Activated CD4-positive, CD25-positive, alpha-beta regulatory T cell (primary cell): Measurements from ENCODE around the gene KIAA0753.

ENCODE experiments used
- DNase-seq, 4 experiments: peaks; one replicate each; lab custom pipeline; 2025; lab: John Stamatoyannopoulos, UW

The KIAA0753 gene

GRCh38 chr17:6640536-6641246, at the start of gene KIAA0753, which contains the start of gene TXNDC17:
Gene KIAA0753 (minus strand): TSS chr17:6640711. CDS start chr17:6635103, 5,608 bp downstream.
Gene TXNDC17 (plus strand): TSS chr17:6641060. CDS start chr17:6641083, 23 bp downstream.
- DNase-seq = peak; percentile 72 to 84 (median 82)

- no peak for DNase-seq
Measured at GRCh38 chr17:6688944-6689343, 48.4 kb upstream of the KIAA0753 start.

GRCh38 chr17:6686026-6686425, 45.5 kb upstream of the KIAA0753 start:
- no peak for DNase-seq

- no peak for DNase-seq
Measured at GRCh38 chr17:6684881-6685767, 44.6 kb upstream of the KIAA0753 start.

GRCh38 chr17:6684460-6684783, 43.9 kb upstream of the KIAA0753 start:
- no peak for DNase-seq

GRCh38 chr17:6683730-6684459, 43.4 kb upstream of the KIAA0753 start:
- no peak for DNase-seq

GRCh38 chr17:6683081-6683684, 42.7 kb upstream of the KIAA0753 start:
- DNase-seq = no peak

- DNase-seq = no peak
Measured at GRCh38 chr17:6682339-6682738, 41.8 kb upstream of the KIAA0753 start.

GRCh38 chr17:6681671-6682070, 41.2 kb upstream of the KIAA0753 start:
- no peak for DNase-seq

GRCh38 chr17:6681176-6681575, 40.7 kb upstream of the KIAA0753 start:
- DNase-seq = no peak

GRCh38 chr17:6679241-6679640, 38.7 kb upstream of the KIAA0753 start:
- DNase-seq = no peak

- DNase-seq = no peak
Measured at GRCh38 chr17:6677946-6678345, 37.4 kb upstream of the KIAA0753 start.

- DNase-seq = no peak
Measured at GRCh38 chr17:6677158-6677831, 36.8 kb upstream of the KIAA0753 start.

GRCh38 chr17:6676802-6677157, 36.3 kb upstream of the KIAA0753 start:
- no peak for DNase-seq

GRCh38 chr17:6675201-6675825, 34.8 kb upstream of the KIAA0753 start:
- no peak for DNase-seq

- DNase-seq = no peak
Measured at GRCh38 chr17:6674586-6674985, 34.1 kb upstream of the KIAA0753 start.

GRCh38 chr17:6671431-6671830, 30.9 kb upstream of the KIAA0753 start:
- no peak for DNase-seq

- no peak for DNase-seq
Measured at GRCh38 chr17:6670999-6671398, 30.5 kb upstream of the KIAA0753 start.

- DNase-seq = no peak
Measured at GRCh38 chr17:6670571-6670970, 30.1 kb upstream of the KIAA0753 start.

- DNase-seq = no peak
Measured at GRCh38 chr17:6669479-6670212, 29.1 kb upstream of the KIAA0753 start.
